NOMO-1 treated with DMSO at 0.1 percent for 48 hours (cell line): Measurements from ENCODE around the gene LRRC38.

Source experiments
- DNase-seq: peaks from one replicate; lab custom pipeline; 2025; ENCODE audit not compliant: unreplicated experiment; lab: John Stamatoyannopoulos, UW

LRRC38 gene

DNA sequence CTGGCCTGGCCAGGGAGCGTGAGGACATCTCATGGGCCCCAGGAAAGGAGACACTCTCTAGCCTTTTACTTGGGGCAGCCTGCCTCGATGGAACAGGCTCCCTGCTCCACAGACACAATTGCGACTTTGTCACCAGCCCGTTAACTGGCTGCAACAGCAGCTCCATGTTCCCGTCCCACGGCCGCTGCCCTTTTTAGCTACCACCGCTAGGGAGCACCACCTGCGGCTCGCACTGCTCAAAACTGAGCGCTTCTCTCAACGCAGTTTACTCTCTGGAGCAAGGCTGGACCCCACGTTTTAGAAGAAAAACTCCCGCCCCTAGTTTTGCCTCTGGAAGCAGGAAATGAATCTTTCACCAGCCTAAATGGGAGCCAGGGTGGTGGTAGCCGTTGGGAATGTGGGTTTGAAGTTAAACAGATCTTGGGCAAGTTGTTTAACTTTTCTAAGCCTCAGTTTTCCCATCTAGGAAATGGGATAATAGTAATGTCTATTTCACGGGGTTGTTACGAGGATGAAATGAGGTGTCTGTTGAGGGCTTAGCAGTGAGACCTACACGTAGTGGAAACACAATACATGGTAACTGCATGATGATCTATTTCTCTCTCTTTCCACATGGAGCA lies 3.5 kb upstream of the LRRC38 start:
- DNase-seq: no peak

DNA sequence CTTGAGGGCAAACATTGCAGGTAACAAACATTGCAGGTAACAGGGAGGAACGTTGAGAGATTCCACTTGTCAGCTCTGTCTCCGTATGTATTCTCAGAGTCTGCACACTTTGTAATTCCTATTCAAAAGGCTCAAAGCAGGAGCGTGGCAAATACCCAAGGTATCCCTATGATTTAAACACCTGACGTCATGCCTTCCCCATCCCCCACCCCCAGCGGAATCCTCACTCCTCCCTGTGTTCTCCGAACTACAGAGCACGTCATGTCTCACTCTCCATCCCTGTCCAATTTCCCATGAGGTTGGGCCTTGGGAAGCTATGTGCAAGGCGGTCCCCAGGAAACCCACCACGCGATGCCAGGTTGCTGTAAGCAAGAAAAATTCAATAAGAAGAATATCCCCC lies 2.8 kb upstream of the LRRC38 start:
- DNase-seq: no peak

DNA sequence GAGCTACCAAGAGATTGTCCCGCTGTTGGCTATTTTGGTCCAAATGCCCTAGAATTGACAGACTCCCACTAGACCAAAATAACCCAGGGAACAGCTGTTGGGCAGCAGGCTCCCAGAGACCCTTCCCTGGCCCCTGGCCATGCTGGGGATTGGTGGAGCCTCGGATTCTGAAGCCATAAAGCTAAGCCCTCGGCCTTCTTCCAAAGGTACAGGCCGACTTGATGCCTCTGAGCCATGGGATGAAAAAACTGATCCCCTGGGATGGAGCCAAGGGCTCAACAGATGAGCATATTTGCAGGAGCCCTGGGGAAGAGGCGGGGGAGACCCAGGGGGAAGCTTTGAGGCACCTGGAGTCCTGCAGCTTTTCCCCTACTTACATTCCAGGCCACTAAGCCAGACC lies 1.0 kb upstream of the LRRC38 start:
- no peak for DNase-seq

DNA sequence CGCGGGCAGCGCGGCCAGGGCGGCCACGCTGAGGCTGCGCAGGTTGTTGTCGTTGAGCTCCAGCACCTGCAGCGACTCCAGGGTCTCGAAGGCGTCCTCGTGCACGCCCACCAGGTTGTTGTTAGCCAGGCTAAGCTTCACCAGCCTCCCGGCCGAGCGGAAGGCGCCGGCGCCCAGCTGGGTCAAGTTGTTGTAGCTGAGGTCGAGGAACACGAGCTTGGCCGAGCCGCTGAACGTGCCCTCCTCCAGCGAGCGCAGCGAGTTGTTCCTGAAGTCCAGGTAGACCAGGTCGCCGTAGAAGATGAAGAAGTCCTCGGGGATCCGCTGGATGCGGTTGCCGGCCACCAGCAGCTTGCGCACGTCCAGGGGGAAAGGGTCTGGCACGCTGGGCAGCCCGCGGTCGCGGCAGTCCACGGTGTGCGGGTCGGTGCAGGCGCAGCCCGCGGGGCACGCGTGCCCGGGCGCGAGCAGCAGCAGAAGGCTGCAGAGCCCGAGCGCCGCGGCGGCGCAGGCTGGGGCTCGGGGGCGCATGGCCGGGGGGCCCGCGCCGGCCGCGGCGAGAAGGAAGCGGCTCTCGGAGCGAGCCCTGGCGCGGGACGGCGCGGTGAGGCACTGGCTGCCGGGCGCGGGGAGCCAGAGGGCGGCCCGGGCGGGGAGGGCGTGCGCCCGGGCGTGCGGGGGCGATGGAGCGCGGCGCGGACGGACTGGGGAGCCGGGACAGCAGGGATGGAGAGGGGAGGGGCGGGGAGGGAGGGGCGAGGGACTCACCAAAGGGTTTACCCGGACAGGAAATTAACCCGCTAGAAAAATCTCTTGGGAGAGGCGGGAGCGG lies 524 bp downstream of the LRRC38 start:
- DNase-seq: no peak

GRCh38 chr1:13512472-13512871 lies 1.3 kb downstream of the LRRC38 start:
- no peak for DNase-seq

DNA sequence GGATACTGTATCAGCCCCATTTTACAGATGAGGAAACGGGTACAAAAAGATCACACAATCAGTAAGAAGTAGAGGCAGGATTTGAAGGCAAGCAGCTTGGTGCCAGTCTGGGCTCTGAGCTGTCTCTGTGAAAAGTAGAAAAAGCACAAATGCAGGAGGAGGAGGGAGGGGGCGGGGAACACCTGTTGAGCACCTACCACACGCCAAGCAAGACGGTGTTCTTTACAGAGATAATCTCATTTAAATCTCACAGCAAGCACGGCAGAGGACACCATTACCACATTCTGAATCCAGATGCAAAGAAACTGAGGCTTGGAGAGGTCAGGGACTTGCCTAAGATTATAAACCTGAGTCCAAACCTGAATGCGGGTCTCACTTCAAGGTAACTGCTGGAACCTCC lies 3.3 kb downstream of the LRRC38 start:
- DNase-seq: no peak

GRCh38 chr1:13507075-13507474 lies 6.7 kb downstream of the LRRC38 start:
- no peak for DNase-seq

DNA sequence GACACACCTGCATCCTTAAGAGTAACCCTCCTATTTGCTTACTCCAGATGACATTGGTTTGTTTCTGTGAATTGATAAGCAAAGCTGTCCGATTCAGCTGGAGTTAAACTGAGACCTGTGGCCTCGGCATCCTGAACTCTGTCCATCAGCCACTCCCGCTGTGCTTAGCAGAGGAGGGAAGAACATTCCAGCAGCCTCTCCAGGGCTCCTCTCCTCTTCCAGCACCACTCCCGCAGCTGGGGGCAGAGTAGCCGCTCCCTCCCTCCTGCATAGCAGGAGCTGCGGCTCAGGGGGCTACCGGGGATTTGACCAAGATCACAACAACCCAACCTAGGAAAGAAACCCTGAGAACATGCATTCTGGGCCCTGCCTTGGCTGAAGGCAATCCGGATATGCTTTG lies 8.8 kb downstream of the LRRC38 start:
- no peak for DNase-seq

GRCh38 chr1:13500806-13501205 lies 13.0 kb downstream of the LRRC38 start:
- no peak for DNase-seq

- no peak for DNase-seq
These were observed 14.4 kb downstream of the LRRC38 start for GRCh38 chr1:13499422-13499821.

GRCh38 chr1:13498553-13498952 lies 15.2 kb downstream of the LRRC38 start:
- no peak for DNase-seq

DNA sequence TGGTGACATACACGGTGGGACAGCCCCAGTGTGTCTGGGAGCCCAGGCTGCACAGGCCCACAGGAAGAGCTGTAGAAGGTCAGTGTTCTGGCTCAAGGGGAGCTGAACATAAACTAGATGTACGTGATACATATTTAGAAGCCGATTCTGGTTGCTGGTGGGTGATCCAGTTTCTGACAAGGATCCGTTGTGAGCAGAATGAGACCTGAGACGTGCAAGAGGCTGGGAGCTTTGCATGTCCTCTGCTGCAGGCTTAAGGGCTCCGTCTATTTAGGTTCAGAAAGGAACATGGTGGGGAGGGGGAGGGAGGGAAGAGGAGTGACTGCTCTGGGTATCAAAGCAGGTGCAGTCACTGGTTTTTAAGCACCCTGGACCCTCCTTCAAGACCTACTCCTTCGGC lies 18.6 kb downstream of the LRRC38 start:
- DNase-seq: no peak

- DNase-seq: no peak
These were observed 19.1 kb downstream of the LRRC38 start for GRCh38 chr1:13494712-13495111.

GRCh38 chr1:13494025-13494424 lies 19.8 kb downstream of the LRRC38 start:
- DNase-seq: peak; percentile 0

DNA sequence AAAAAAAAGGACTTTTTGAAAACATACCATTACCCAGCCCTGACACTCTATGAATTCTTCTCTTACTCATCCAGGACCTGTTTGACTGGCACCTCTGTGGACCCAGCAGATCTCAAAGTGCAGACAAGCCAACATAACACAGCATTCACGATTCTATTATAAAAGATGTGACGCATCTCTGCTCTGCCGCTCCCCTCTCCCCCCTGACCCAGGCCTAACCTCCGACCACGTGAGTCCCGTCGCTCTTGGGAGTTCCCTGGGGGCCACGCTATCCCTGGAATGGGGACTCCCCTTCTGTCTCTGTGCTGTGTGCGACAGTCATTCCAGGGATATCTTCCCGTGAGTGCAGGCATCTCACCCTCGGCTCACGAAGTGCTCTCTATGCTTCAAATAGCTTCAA lies 21.1 kb downstream of the LRRC38 start:
- no peak for DNase-seq

- DNase-seq: no peak
These were observed 25.8 kb downstream of the LRRC38 start for GRCh38 chr1:13487957-13488356.

- DNase-seq: no peak
These were observed 26.5 kb downstream of the LRRC38 start for GRCh38 chr1:13487143-13487868.

DNA sequence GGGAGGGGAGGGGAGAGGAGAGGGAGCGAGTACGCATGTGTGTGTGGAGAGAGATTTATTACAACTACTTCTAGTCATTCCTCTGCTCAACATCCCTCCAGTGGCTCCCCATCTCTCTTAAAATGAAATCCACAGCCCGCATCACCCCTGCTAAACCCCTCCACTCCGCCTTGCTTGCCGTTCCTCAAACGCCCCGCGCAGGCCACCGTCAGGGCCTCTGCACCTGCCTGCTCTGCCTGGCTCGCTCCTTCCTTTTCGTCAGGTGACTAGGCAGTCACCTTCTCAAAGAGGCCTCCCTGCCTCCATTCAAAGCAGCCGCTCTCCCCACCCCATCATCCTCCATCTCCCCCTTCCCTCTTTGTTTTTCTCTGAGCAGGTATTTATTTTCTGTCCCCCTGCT lies 29.9 kb downstream of the LRRC38 start:
- DNase-seq: no peak

GRCh38 chr1:13482600-13482999 lies 31.2 kb downstream of the LRRC38 start:
- no peak for DNase-seq

DNA sequence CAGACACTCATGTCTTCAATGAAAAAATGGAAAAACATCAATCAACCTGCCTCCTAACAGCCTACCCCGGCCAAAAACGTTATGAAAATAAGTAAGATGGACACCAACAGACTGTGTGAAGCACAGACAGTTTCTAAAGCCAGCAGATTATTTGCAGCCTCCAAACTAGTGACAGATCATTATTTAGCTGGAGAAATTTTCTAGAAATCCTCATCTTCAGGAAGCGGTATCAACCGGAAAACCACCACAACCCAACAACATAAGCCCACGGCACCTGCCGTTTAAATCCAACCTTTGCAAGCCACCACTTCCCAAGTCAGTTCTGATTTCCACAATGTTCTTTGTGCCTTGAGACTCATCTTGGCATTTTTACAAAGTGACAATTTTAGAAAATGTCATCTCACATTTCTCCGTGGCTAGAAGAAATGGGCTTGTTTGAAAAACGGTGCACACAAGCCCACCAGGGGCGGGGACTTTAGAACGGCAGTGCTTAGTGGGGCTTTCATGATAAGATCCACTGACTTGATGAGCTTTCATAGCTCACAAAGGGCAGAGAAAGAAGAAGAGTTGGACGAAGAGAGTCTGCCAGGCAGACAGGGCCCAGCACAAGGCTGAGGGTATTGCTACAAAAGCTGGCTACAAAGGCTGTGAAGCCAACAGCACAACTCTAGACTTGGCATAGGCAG lies 34.5 kb downstream of the LRRC38 start:
- no peak for DNase-seq

DNA sequence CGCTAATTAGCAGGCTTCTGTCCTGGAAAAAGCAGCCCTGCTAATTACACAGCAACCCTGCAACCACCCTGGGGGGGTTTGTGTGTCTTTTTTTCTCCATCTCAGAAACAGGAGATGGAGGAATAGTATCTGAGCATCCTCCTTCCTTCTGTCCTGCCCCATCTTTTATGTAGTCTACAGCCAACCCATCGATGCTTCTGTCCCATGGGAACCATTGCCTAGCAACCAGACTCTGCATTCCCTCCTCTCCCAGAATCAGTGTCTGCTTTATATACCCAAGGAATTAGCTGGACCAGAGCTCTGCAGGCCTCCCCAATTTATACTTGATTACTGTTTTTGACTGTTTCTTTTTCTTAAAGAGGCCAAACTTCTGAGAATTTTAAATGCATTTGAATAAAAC lies 35.1 kb downstream of the LRRC38 start:
- no peak for DNase-seq

- DNase-seq: no peak
These were observed 44.5 kb downstream of the LRRC38 start for GRCh38 chr1:13469343-13469742.
